ENCODE results near the gene GAS7. TPM values are rescaled to one million over a fixed set of nuclear protein-coding genes. Genes with fewer than 3 reads are reported as not detected.

The GAS7 gene
- total RNA-seq, 3 donors from 2014 or later (not counting 1 experiment from before 2014, with no cell fraction given) = 70.7 to 89.1 (median 84.8) TPM

DNA sequence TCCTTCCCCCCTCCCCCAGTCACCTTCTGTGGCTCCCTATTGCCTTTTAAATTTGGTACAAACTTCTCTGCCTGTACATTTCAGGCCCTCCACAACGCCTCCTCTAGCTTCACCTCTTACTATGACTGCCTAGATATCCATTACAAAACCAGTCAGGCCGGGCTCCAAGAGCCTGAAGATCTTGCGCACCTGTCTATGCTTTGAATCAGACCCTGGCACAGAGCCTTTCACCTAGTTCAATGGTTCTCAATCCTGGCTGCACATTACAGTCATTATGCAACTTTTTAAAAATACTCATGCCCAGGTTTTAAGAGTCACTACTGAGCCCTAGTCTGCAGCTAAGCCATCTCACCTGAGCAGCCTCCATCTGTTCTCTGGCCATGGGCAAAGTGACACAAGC, 1.6 kb upstream of the GAS7 start:
- peaks cover 1% of the 10 kb centered on the region for H3K9me3 ChIP-seq (ENCODE audit: control insufficient read depth, insufficient read depth, low read length)
- peaks cover 28% of the 10 kb centered on the region for H3K4me1 ChIP-seq (ENCODE audit: control insufficient read depth, insufficient read depth, low read length)
- ATAC-seq (no peak), DNase-seq (no peak)
- no peaks in the 10 kb centered on the region for H3K27me3 ChIP-seq (ENCODE audit: control insufficient read depth, insufficient read depth, low read length)
- no peak overlapping the region for H3K27ac ChIP-seq (ENCODE audit: low read length)
- Mint-ChIP-seq H3K36me3 (peaks cover 12% of the 10 kb centered on the region), H3K27me3 (ENCODE audit: low read depth in 2 of 2) (peaks cover 18 to 27% of the 10 kb centered on the region in 2 donors), H3K27ac (no peak overlapping the region), H3K4me3 (peak overlapping the region; percentile 79), H3K4me1 (peaks cover 19 to 34% of the 10 kb centered on the region in 2 donors), H3K9me3 (peaks cover 0 to 2% of the 10 kb centered on the region in 2 donors)
- 92% methylated on average over 3 of the region's 3 CpGs for WGBS (ENCODE audit: insufficient coverage)
- intact Hi-C loops (cut with micrococcal nuclease) = no loop called here
- H3K36me3 ChIP-seq (ENCODE audit: control insufficient read depth, insufficient read depth, low read length) = no peaks in the 10 kb centered on the region
- no peak overlapping the region for H3K4me3 ChIP-seq (ENCODE audit: low read length)
- TF ChIP-seq, protein P1, sequence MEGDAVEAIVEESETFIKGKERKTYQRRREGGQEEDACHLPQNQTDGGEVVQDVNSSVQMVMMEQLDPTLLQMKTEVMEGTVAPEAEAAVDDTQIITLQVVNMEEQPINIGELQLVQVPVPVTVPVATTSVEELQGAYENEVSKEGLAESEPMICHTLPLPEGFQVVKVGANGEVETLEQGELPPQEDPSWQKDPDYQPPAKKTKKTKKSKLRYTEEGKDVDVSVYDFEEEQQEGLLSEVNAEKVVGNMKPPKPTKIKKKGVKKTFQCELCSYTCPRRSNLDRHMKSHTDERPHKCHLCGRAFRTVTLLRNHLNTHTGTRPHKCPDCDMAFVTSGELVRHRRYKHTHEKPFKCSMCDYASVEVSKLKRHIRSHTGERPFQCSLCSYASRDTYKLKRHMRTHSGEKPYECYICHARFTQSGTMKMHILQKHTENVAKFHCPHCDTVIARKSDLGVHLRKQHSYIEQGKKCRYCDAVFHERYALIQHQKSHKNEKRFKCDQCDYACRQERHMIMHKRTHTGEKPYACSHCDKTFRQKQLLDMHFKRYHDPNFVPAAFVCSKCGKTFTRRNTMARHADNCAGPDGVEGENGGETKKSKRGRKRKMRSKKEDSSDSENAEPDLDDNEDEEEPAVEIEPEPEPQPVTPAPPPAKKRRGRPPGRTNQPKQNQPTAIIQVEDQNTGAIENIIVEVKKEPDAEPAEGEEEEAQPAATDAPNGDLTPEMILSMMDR (IDR thresholded peaks at IDR 0.05) = no peak

DNA sequence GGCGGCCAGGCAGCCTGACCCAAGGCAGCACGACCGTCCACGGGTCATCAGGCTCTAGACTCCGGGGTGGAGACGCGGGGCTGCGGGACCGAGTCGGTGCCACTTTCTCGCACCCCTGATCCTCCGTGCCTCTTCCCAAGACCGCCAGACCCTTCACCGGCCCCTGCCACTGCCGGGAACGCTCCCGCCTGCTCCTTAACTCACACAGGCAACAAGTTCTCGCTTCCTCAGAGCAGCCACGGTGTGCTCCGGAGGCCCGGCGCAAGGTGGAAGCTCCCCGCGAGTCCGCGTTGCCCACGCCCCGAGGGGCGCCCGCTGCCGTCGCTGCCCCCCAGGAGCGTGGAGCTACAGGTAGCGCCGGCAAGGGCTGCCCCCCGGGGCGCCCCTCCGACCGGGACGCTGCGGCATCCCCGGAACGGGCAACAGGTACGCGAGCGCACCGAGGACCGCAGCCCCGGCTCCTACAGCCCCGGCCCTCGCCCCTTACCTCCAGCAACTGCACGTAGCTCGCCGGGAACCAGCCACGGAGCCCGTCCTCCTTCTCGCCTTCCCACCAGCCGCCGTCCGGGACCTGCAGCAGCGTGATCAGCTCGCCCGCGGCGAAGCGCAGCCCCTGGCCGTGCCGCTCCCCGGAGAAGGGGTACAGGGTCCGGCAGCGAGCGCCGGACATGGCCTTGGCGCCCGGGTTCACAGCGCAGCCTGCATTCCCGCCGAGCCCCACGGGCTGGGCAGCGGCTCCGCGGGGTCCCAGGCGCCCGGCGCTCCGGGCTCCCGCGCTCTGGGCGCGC, 491 bp downstream of the GAS7 start:
- ATAC-seq = peak; percentile 3 to 29 (median 5)

DNA sequence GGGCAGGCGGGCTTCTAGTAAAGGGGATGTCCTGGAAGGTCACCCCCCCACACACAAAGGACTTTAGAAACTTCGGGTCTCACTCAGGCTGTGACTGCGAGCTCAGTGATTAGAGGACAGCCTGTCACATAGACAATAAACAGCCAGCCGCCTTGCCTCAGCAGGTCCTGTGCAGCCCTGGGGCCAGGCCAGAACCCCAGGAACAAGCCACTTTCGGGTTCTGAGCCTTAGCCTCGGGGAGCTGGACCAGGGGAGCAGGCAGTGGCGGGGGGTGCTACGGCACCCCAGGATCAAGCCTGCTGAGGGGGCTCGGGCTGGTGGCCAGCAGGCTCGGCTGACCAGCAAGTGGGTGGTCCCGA, 1.1 kb downstream of the GAS7 start:
- ATAC-seq = no peak
- Histone ChIP-seq H3K27ac (ENCODE audit: low read length) (no peak overlapping the region), H3K36me3 (ENCODE audit: control insufficient read depth, insufficient read depth, low read length) (no peaks in the 10 kb centered on the region), H3K4me3 (ENCODE audit: low read length) (peak overlapping the region; percentile 45), H3K9me3 (ENCODE audit: control insufficient read depth, insufficient read depth, low read length) (peaks cover 13% of the 10 kb centered on the region), H3K4me1 (ENCODE audit: control insufficient read depth, insufficient read depth, low read length) (peaks cover 30% of the 10 kb centered on the region), H3K27me3 (ENCODE audit: control insufficient read depth, insufficient read depth, low read length) (no peaks in the 10 kb centered on the region)
- Mint-ChIP-seq H3K27ac (no peak overlapping the region), H3K4me1 (peaks cover 19 to 34% of the 10 kb centered on the region in 2 donors), H3K36me3 (peaks cover 9% of the 10 kb centered on the region), H3K27me3 (ENCODE audit: low read depth in 2 of 2) (peaks cover 15 to 27% of the 10 kb centered on the region in 2 donors), H3K4me3 (peak overlapping the region; percentile 41), H3K9me3 (peaks cover 2 to 13% of the 10 kb centered on the region in 2 donors)
- TF ChIP-seq, protein P1 (IDR thresholded peaks at IDR 0.05) = no peak
- 75% methylated on average over 11 of the region's 11 CpGs for WGBS (ENCODE audit: insufficient coverage)
- DNase-seq = no peak
- intact Hi-C loops (cut with micrococcal nuclease) = loop anchor here (1.0 kb wide), 1 partner anchor 26 kb away; no protein-coding TSS in a partner anchor

More for the DNA sequence above, 491 bp downstream of the GAS7 start:
- Mint-ChIP-seq H3K4me1 (peaks cover 19 to 34% of the 10 kb centered on the region in 2 donors), H3K27me3 (ENCODE audit: low read depth in 2 of 2) (peaks cover 16 to 27% of the 10 kb centered on the region in 2 donors), H3K36me3 (peaks cover 9% of the 10 kb centered on the region), H3K9me3 (peaks cover 2 to 13% of the 10 kb centered on the region in 2 donors), H3K4me3 (peak overlapping the region; percentile 84), H3K27ac (peak overlapping the region in 1 of 2 donors; percentile 60)
- peak in 1 of 2 donors; percentile 17 for DNase-seq
- no peaks in the 10 kb centered on the region for H3K27me3 ChIP-seq (ENCODE audit: control insufficient read depth, insufficient read depth, low read length)
- H3K4me3 ChIP-seq (ENCODE audit: low read length) = peak overlapping the region; percentile 45
- H3K9me3 ChIP-seq (ENCODE audit: control insufficient read depth, insufficient read depth, low read length) = peaks cover 13% of the 10 kb centered on the region
- H3K27ac ChIP-seq (ENCODE audit: low read length) = no peak overlapping the region
- TF ChIP-seq, protein P1 (IDR thresholded peaks at IDR 0.05) = no peak
- H3K36me3 ChIP-seq (ENCODE audit: control insufficient read depth, insufficient read depth, low read length) = no peaks in the 10 kb centered on the region
- 6% methylated on average over 90 of the region's 90 CpGs for WGBS (ENCODE audit: insufficient coverage)
- intact Hi-C loops (cut with micrococcal nuclease) = loop anchor here (1.0 to 2.0 kb wide), 2 partner anchors 27 to 41 kb away; no protein-coding TSS in a partner anchor
- H3K4me1 ChIP-seq (ENCODE audit: control insufficient read depth, insufficient read depth, low read length) = peaks cover 30% of the 10 kb centered on the region

Measured in natural killer cell (primary cell).